Karpas-422 (cell line): Measurements from ENCODE around the gene GPR21. TPM values are rescaled to one million over a fixed set of nuclear protein-coding genes. Genes with fewer than 3 reads are reported as not detected.

Source experiments
- DNase-seq: peaks from one replicate; pipeline ENCODE4 v3.0.0-alpha.2; 2015
- H2AFZ ChIP-seq: fragments of 200-600 bp; sonication (generic); 2 replicates; pipeline ENCODE4 v1.6.1; 2014; ENCODE audit warnings: antibody characterized with exemption, low read length, mixed read lengths
- H3K27ac ChIP-seq: fragments of 200-600 bp; sonication (generic); 2 replicates; pipeline ENCODE4 v1.5.1; 2014; ENCODE audit warnings: mild to moderate bottlenecking, low read length, moderate library complexity
- H3K27me3 ChIP-seq: fragments of 200-600 bp; sonication (generic); 2 replicates; pipeline ENCODE4 v1.6.1; 2014; ENCODE audit warnings: low read length, mixed read lengths
- H3K36me3 ChIP-seq: fragments of 200-600 bp; sonication (generic); 2 replicates; pipeline ENCODE4 v1.6.1; 2014; ENCODE audit warnings: low read length, mixed read lengths; ENCODE audit not compliant: insufficient read depth
- H3K4me1 ChIP-seq: fragments of 200-600 bp; sonication (generic); 2 replicates; pipeline ENCODE4 v1.6.1; 2014; ENCODE audit warnings: mild to moderate bottlenecking, low read length, mixed read lengths
- H3K4me2 ChIP-seq: fragments of 200-600 bp; sonication (generic); 2 replicates; pipeline ENCODE4 v1.6.1; 2014; ENCODE audit warnings: low read length, low read depth, mild to moderate bottlenecking; ENCODE audit not compliant: poor library complexity, severe bottlenecking
- H3K4me3 ChIP-seq: fragments of 200-600 bp; sonication (generic); 2 replicates; pipeline ENCODE4 v1.5.1; 2014; ENCODE audit warnings: mild to moderate bottlenecking, antibody characterized with exemption, low read length, mixed read lengths
- H3K79me2 ChIP-seq: fragments of 200-600 bp; sonication (generic); 2 replicates; pipeline ENCODE4 v1.6.1; 2014; ENCODE audit warnings: mild to moderate bottlenecking, low read length, mixed read lengths
- H3K9ac ChIP-seq: fragments of 200-600 bp; sonication (generic); 2 replicates; pipeline ENCODE4 v1.6.0; 2014; ENCODE audit warnings: low read length
- H3K9me2 ChIP-seq: fragments of 200-600 bp; sonication (generic), shearing (Covaris generic); replicated peaks from 2 replicates; pipeline ENCODE4 v1.6.0; 2014; ENCODE audit warnings: mild to moderate bottlenecking, low read length, moderate library complexity; ENCODE audit not compliant: insufficient read depth
- H3K9me3 ChIP-seq: fragments of 300-700, 200-600 bp; sonication (generic); 2 replicates; pipeline ENCODE4 v1.6.1; 2014; ENCODE audit warnings: low read length, mixed read lengths
- H4K20me1 ChIP-seq: fragments of 200-600 bp; sonication (generic); 2 replicates; pipeline ENCODE4 v1.6.1; 2014; ENCODE audit warnings: mild to moderate bottlenecking, antibody characterized with exemption, low read length, low read depth; ENCODE audit not compliant: insufficient read depth
- total RNA-seq: library from RNA; depleted of rRNA; stranded (reverse); fragments of >200 nt; shearing (Covaris generic); gene quantifications from 2 replicates; pipeline ENCODE4 v1.2.3, GENCODE V29; 2014; ENCODE audit warnings: low replicate concordance

Gene GPR21
- total RNA-seq, 1 experiment from 2014 or later, result 16.8 TPM

- Histone ChIP-seq H4K20me1 (no peaks in the 10 kb centered on the region), H3K9ac (no peak overlapping the region), H3K9me2 (no peaks in the 10 kb centered on the region), H3K27me3 (no peaks in the 10 kb centered on the region), H3K9me3 (no peaks in the 10 kb centered on the region), H2AFZ (no peak overlapping the region), H3K4me1 (peaks cover 17% of the 10 kb centered on the region), H3K4me3 (no peak overlapping the region), H3K79me2 (peaks cover 17% of the 10 kb centered on the region), H3K27ac (no peak overlapping the region), H3K4me2 (no peak overlapping the region), H3K36me3 (0 out of 2 replicates have a peak, but pooled peaks cover 6% of the 10 kb centered on the region)
- DNase-seq, result no peak
These were observed 15.3 kb downstream of the GPR21 start for GRCh38 chr9:123048748-123049147.

DNA sequence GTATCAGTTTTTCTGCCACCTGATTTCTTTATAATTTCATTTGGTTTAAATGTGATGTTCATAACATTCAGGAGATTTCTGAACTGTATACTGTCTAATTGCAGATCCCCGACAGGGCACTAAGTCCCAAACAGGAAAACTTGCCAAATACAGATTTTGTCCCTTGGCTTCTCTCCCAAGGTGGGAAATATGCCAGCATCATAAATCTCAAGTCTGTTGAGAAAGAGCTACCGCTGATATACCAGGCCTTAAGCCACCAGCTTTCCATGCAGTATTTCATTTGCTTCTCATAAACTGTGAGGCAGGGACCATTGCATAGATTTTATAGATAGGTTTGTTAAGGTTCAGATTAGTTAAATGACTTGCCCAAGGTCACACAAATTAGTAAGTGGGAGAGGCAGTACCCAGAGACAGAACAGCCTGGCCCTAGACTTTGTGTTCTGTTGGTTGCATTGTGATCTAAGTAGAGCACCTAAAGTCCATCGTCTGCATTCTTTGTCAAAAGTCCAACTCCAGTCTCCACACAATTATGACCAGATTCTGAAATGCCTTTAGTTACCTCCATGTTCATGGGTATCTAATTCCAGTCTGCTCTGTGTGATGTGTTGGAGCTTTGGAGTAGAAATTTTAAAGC is 16.2 kb downstream of the GPR21 start:
- H3K4me1 ChIP-seq, result peaks cover 21% of the 10 kb centered on the region
- no peak overlapping the region for H3K27ac ChIP-seq

DNA sequence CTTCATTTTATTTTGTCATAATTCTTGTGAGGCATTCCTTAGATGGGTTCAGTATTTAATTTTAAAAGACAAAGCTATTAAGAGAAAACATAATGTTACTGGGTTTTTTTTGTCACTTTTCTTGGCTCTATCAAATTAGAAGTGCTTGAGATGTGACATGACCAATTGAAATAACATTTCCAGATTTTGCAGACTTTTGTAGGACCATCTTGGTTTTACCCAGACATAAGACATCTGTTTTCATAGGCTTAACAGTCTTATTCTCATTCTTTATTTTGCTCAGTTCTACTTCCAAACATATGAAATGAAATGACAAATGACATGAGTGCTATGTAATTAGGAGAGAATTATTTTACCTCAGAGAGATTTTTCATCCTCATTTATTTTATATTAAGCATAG is 19.6 kb downstream of the GPR21 start:
- Histone ChIP-seq H3K4me2 (no peak overlapping the region), H3K27ac (peak overlapping the region; percentile 46; the same call in 1 of the 2 replicates), H3K79me2 (peaks cover 16% of the 10 kb centered on the region), H3K4me3 (no peak overlapping the region), H3K4me1 (peaks cover 21% of the 10 kb centered on the region), H3K27me3 (no peaks in the 10 kb centered on the region), H3K9me2 (no peaks in the 10 kb centered on the region), H3K36me3 (peaks cover 17% of the 10 kb centered on the region), H4K20me1 (no peaks in the 10 kb centered on the region), H3K9me3 (no peaks in the 10 kb centered on the region), H3K9ac (no peak overlapping the region), H2AFZ (no peak overlapping the region)
- DNase-seq, result no peak

More for the DNA sequence above, 16.2 kb downstream of the GPR21 start:
- Histone ChIP-seq H3K79me2 (peaks cover 15% of the 10 kb centered on the region), H3K9me3 (no peaks in the 10 kb centered on the region), H4K20me1 (no peaks in the 10 kb centered on the region), H3K4me3 (no peak overlapping the region), H2AFZ (no peak overlapping the region), H3K36me3 (peaks cover 13% of the 10 kb centered on the region; the same call in 1 of the 2 replicates), H3K4me2 (no peak overlapping the region), H3K27me3 (no peaks in the 10 kb centered on the region), H3K9me2 (no peaks in the 10 kb centered on the region), H3K9ac (no peak overlapping the region)
- no peak for DNase-seq

- Histone ChIP-seq H3K79me2 (peaks cover 12% of the 10 kb centered on the region), H3K9ac (no peak overlapping the region), H3K9me2 (no peaks in the 10 kb centered on the region), H3K27me3 (no peaks in the 10 kb centered on the region), H2AFZ (no peak overlapping the region), H3K9me3 (no peaks in the 10 kb centered on the region), H3K4me2 (peak overlapping the region; percentile 25), H3K27ac (peak overlapping the region; percentile 46), H3K4me3 (no peak overlapping the region), H3K36me3 (peaks cover 17% of the 10 kb centered on the region), H4K20me1 (no peaks in the 10 kb centered on the region), H3K4me1 (peaks cover 21% of the 10 kb centered on the region)
- DNase-seq, result no peak
These were observed 20.2 kb downstream of the GPR21 start for GRCh38 chr9:123053711-123054110.

GRCh38 chr9:123058834-123059233 is 25.4 kb downstream of the GPR21 start:
- Histone ChIP-seq H3K4me3 (no peak overlapping the region), H4K20me1 (no peaks in the 10 kb centered on the region), H3K4me1 (peaks cover 4% of the 10 kb centered on the region), H3K9me2 (no peaks in the 10 kb centered on the region; the same call in 1 of the 2 replicates), H3K79me2 (peaks cover 19% of the 10 kb centered on the region), H3K9me3 (no peaks in the 10 kb centered on the region), H3K36me3 (peaks cover 17% of the 10 kb centered on the region), H3K9ac (no peak overlapping the region), H3K4me2 (no peak overlapping the region), H3K27ac (no peak overlapping the region), H2AFZ (no peak overlapping the region), H3K27me3 (no peaks in the 10 kb centered on the region)
- no peak for DNase-seq

DNA sequence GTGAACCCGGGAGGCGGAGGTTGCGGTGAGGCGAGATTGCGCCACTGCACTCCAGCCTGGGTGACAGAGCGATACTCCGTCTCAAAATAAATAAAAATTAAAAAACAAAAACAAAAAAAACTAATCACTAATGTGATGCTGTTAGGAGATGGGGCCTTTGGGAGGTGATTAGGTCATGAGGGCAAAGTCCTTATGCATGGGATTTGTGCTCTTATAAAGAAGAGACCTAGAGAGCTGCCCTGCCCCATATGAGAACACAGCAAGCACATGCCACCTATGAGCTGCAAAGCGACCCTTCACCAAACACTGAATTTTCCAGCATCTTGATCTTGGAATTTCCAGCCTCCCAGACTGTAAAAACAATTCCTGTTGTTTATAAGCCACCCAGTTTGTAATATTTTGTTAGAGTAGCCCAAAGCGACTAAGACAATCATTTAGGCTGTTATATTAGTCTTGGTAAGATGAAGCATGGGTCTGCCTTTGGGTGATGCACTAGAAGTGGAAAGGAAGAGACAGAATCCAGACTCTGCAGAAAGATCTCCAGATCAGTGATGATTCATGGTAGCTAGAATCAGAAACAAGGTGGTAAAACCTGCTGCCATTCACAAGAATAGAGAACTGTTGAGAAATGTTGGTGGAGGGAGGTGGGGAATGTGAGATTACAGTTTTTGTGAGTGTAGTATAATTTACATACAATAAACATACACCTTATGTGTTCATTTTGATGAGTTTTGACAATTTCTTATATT is 26.2 kb downstream of the GPR21 start:
- Histone ChIP-seq H3K27me3 (no peaks in the 10 kb centered on the region), H3K79me2 (peaks cover 17% of the 10 kb centered on the region), H2AFZ (no peak overlapping the region)

GRCh38 chr9:123061216-123061615 is 27.7 kb downstream of the GPR21 start:
- Histone ChIP-seq H3K4me1 (no peaks in the 10 kb centered on the region), H3K9me3 (no peaks in the 10 kb centered on the region), H3K4me3 (no peak overlapping the region), H3K27ac (no peak overlapping the region), H3K79me2 (peaks cover 12% of the 10 kb centered on the region; the same call in 1 of the 2 replicates), H2AFZ (no peak overlapping the region), H4K20me1 (no peaks in the 10 kb centered on the region), H3K4me2 (no peak overlapping the region), H3K9me2 (no peaks in the 10 kb centered on the region; the same call in 1 of the 2 replicates), H3K36me3 (peaks cover 21% of the 10 kb centered on the region; the same call in 1 of the 2 replicates), H3K27me3 (no peaks in the 10 kb centered on the region), H3K9ac (no peak overlapping the region)
- no peak for DNase-seq

More for the DNA sequence above, 26.2 kb downstream of the GPR21 start:
- H3K9ac ChIP-seq, result no peak overlapping the region
- no peaks in the 10 kb centered on the region for H4K20me1 ChIP-seq
- H3K4me1 ChIP-seq, result no peaks in the 10 kb centered on the region
- peaks cover 11% of the 10 kb centered on the region for H3K36me3 ChIP-seq
- no peak overlapping the region for H3K27ac ChIP-seq
- no peak overlapping the region for H3K4me3 ChIP-seq
- DNase-seq, result no peak
- H3K9me2 ChIP-seq, result no peaks in the 10 kb centered on the region; the same call in 1 of the 2 replicates
- no peaks in the 10 kb centered on the region for H3K9me3 ChIP-seq
- H3K4me2 ChIP-seq, result no peak overlapping the region
